Endodermal cell (in vitro differentiated cells): ENCODE measurements around the gene PTCHD1. TPM values are rescaled to one million over a fixed set of nuclear protein-coding genes. Genes with fewer than 3 reads are reported as not detected.

ENCODE experiments used
- DNase-seq: peaks from one replicate; pipeline ENCODE4 v3.0.0-alpha.2; 2017
- H3K27ac ChIP-seq: 2 replicates; pipeline ENCODE4 v1.5.1; 2013; ENCODE audit warnings: mild to moderate bottlenecking, low read depth, low read length, moderate library complexity
- H3K27me3 ChIP-seq: 2 replicates; pipeline ENCODE4 v1.6.1; 2013; ENCODE audit warnings: mild to moderate bottlenecking, low read length, moderate library complexity; ENCODE audit not compliant: insufficient read depth, control insufficient read depth, poor library complexity, severe bottlenecking
- H3K36me3 ChIP-seq: 2 replicates; pipeline ENCODE4 v1.7.0; 2013; ENCODE audit warnings: mild to moderate bottlenecking, low read length, moderate library complexity; ENCODE audit not compliant: control insufficient read depth, insufficient read depth
- H3K4me1 ChIP-seq: one replicate; pipeline ENCODE4 v1.7.0; 2013; ENCODE audit warnings: low read length; ENCODE audit not compliant: control insufficient read depth, insufficient read depth
- H3K4me3 ChIP-seq: 2 replicates; pipeline ENCODE4 v1.5.1; 2013; ENCODE audit warnings: mild to moderate bottlenecking, low read length, moderate library complexity
- H3K9ac ChIP-seq: 2 replicates; pipeline ENCODE4 v1.6.1; 2013; ENCODE audit warnings: mild to moderate bottlenecking, low read length, moderate library complexity; ENCODE audit not compliant: poor library complexity, severe bottlenecking; ENCODE audit errors: extremely low read depth
- H3K9me3 ChIP-seq: 2 replicates; pipeline ENCODE4 v1.6.1; 2013; ENCODE audit warnings: mild to moderate bottlenecking, low read length, moderate library complexity; ENCODE audit not compliant: control insufficient read depth
- H3K27ac Mint-ChIP-seq: 2 replicates; pipeline ENCODE4 v1.8.0; 2020; ENCODE audit warnings: mixed read lengths
- H3K27me3 Mint-ChIP-seq: 2 replicates; pipeline ENCODE4 v1.8.0; 2021; ENCODE audit warnings: mild to moderate bottlenecking, mixed read lengths; ENCODE audit not compliant: insufficient read depth
- H3K36me3 Mint-ChIP-seq: 2 replicates; pipeline ENCODE4 v1.8.0; 2020; ENCODE audit warnings: low read depth, mixed read lengths
- H3K4me1 Mint-ChIP-seq: 2 replicates; pipeline ENCODE4 v1.8.0; 2020; ENCODE audit warnings: mixed read lengths
- H3K4me3 Mint-ChIP-seq: 2 replicates; pipeline ENCODE4 v1.8.0; 2020; ENCODE audit warnings: mild to moderate bottlenecking, moderate library complexity, mixed read lengths
- H3K9me3 Mint-ChIP-seq: 2 replicates; pipeline ENCODE4 v1.8.0; 2020; ENCODE audit warnings: mild to moderate bottlenecking, mixed read lengths
- WGBS, 2 experiments: methylation state at CpG; one replicate each; pipeline versions ENCODE4 v1.1.5 to v1.1.7; 2013; ENCODE audit warnings: missing lambda C conversion rate in 2 of 2, mixed read lengths in 1 of 2; ENCODE audit not compliant: insufficient coverage in 1 of 2, insufficient read length in 1 of 2; 5-methylcytosine and 5-hydroxymethylcytosine counted together
- total RNA-seq, 2 donors: library from RNA; stranded (reverse); fragmentation: NEBNext Ultra II Directional in 1 of 2; extraction: Animal tissue kit (Norgen Biotek cat#: 25700) in 1 of 2; gene quantifications; 2 replicates in 1 of 2; 3 replicates in 1 of 2; pipeline ENCODE4 v1.2.1, GENCODE V29; 2021
- TF ChIP-seq, protein P1 (sequence below): fragments of 200-600 bp; sonication (generic); conservative IDR thresholded peaks from 2 replicates; pipeline ENCODE4 v1.5.0; 2021; ENCODE audit warnings: antibody characterized with exemption, mild to moderate bottlenecking

The PTCHD1 gene
- total RNA-seq, 2 donors from 2014 or later = 0.92 to 0.95 TPM

GRCh38 chrX:23344904-23345271 lies 10.2 kb downstream of the PTCHD1 start:
- TF ChIP-seq, protein P1, sequence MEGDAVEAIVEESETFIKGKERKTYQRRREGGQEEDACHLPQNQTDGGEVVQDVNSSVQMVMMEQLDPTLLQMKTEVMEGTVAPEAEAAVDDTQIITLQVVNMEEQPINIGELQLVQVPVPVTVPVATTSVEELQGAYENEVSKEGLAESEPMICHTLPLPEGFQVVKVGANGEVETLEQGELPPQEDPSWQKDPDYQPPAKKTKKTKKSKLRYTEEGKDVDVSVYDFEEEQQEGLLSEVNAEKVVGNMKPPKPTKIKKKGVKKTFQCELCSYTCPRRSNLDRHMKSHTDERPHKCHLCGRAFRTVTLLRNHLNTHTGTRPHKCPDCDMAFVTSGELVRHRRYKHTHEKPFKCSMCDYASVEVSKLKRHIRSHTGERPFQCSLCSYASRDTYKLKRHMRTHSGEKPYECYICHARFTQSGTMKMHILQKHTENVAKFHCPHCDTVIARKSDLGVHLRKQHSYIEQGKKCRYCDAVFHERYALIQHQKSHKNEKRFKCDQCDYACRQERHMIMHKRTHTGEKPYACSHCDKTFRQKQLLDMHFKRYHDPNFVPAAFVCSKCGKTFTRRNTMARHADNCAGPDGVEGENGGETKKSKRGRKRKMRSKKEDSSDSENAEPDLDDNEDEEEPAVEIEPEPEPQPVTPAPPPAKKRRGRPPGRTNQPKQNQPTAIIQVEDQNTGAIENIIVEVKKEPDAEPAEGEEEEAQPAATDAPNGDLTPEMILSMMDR = no peak
- Mint-ChIP-seq H3K36me3 (no peaks in the 10 kb centered on the region), H3K4me1 (peaks cover 29% of the 10 kb centered on the region), H3K27me3 (peaks cover 7% of the 10 kb centered on the region), H3K9me3 (no peaks in the 10 kb centered on the region), H3K4me3 (no peak overlapping the region), H3K27ac (no peak overlapping the region)
- Histone ChIP-seq H3K4me1 (no peaks in the 10 kb centered on the region), H3K36me3 (no peaks in the 10 kb centered on the region), H3K9me3 (no peaks in the 10 kb centered on the region), H3K27me3 (no peaks in the 10 kb centered on the region), H3K27ac (no peak overlapping the region), H3K4me3 (no peak overlapping the region), H3K9ac (no peak overlapping the region)
- WGBS, 2 experiments = 0 to 56% methylated on average over 1 to 2 of the region's 2 CpGs
- DNase-seq = no peak

- no peak for DNase-seq
- Histone ChIP-seq H3K9me3 (no peaks in the 10 kb centered on the region), H3K9ac (no peak overlapping the region), H3K36me3 (no peaks in the 10 kb centered on the region), H3K27me3 (no peaks in the 10 kb centered on the region), H3K4me3 (no peak overlapping the region), H3K27ac (no peak overlapping the region), H3K4me1 (no peaks in the 10 kb centered on the region)
- 92% methylated on average over 6 of the region's 6 CpGs; no CpG with 5 or more reads in 1 of the 2 experiments for WGBS, 2 experiments
- TF ChIP-seq, protein P1 = no peak
- H3K9me3 Mint-ChIP-seq = peaks cover 7% of the 10 kb centered on the region
- H3K27ac Mint-ChIP-seq = no peak overlapping the region
- H3K27me3 Mint-ChIP-seq = no peaks in the 10 kb centered on the region
- no peaks in the 10 kb centered on the region for H3K36me3 Mint-ChIP-seq
- no peak overlapping the region for H3K4me3 Mint-ChIP-seq
- peaks cover 15% of the 10 kb centered on the region for H3K4me1 Mint-ChIP-seq
Observed at GRCh38 chrX:23356189-23356588, 21.5 kb downstream of the PTCHD1 start.

- peaks cover 3% of the 10 kb centered on the region for H3K36me3 Mint-ChIP-seq
- H3K9me3 Mint-ChIP-seq = peaks cover 12% of the 10 kb centered on the region
- no peak for DNase-seq
- Histone ChIP-seq H3K27me3 (no peaks in the 10 kb centered on the region), H3K9ac (no peak overlapping the region), H3K4me3 (no peak overlapping the region), H3K4me1 (no peaks in the 10 kb centered on the region), H3K9me3 (no peaks in the 10 kb centered on the region), H3K27ac (no peak overlapping the region), H3K36me3 (no peaks in the 10 kb centered on the region)
- no peak overlapping the region for H3K27ac Mint-ChIP-seq
- WGBS, 2 experiments = 93% methylated on average over 2 of the region's 3 CpGs; no CpG with 5 or more reads in 1 of the 2 experiments
- no peak overlapping the region for H3K4me3 Mint-ChIP-seq
- H3K4me1 Mint-ChIP-seq = no peaks in the 10 kb centered on the region
- H3K27me3 Mint-ChIP-seq = no peaks in the 10 kb centered on the region
- TF ChIP-seq, protein P1 = no peak
Observed at GRCh38 chrX:23364416-23364815, 29.8 kb downstream of the PTCHD1 start.
